Mesothelial cell of epicardium (in vitro differentiated cells): ENCODE measurements around the gene TMEM92. TPM values are rescaled to one million over a fixed set of nuclear protein-coding genes. Genes with fewer than 3 reads are reported as not detected.

Experiments used
- DNase-seq, 2 experiments: peaks; one replicate each; pipeline ENCODE4 v3.0.0; 2021; ENCODE audit warnings: low spot score in 2 of 2; ENCODE audit not compliant: unreplicated experiment in 2 of 2
- H3K27ac Mint-ChIP-seq: 2 replicates; pipeline ENCODE4 v1.8.0; 2021; ENCODE audit warnings: mixed read lengths
- H3K27me3 Mint-ChIP-seq: 2 replicates; pipeline ENCODE4 v1.8.0; 2021; ENCODE audit warnings: low read depth, mixed read lengths
- H3K36me3 Mint-ChIP-seq: 2 replicates; pipeline ENCODE4 v1.8.0; 2021; ENCODE audit warnings: mixed read lengths
- H3K4me1 Mint-ChIP-seq: 2 replicates; pipeline ENCODE4 v1.8.0; 2021; ENCODE audit warnings: mixed read lengths
- H3K4me3 Mint-ChIP-seq: 2 replicates; pipeline ENCODE4 v1.8.0; 2021; ENCODE audit warnings: mild to moderate bottlenecking, moderate library complexity, mixed read lengths
- H3K9me3 Mint-ChIP-seq: 2 replicates; pipeline ENCODE4 v1.8.0; 2021; ENCODE audit warnings: mixed read lengths
- CTCF ChIP-seq: fragments of 200-600 bp; sonication (generic); IDR thresholded peaks from one replicate; pipeline ENCODE4 v1.5.0; 2021; ENCODE audit warnings: antibody characterized with exemption; ENCODE audit not compliant: unreplicated experiment
- total RNA-seq: library from RNA; stranded (reverse); gene quantifications from 3 replicates; pipeline ENCODE4 v1.2.1, GENCODE V29; 2021

The TMEM92 gene
- total RNA-seq, 1 donor from 2014 or later, result 2.7 TPM

GRCh38 chr17:50328363-50329325 lies 54.4 kb downstream of the TMEM92 start:
- Mint-ChIP-seq H3K9me3 (no peaks in the 10 kb centered on the region), H3K27ac (no peak overlapping the region), H3K27me3 (no peaks in the 10 kb centered on the region), H3K36me3 (no peaks in the 10 kb centered on the region), H3K4me3 (no peak overlapping the region), H3K4me1 (peaks cover 3% of the 10 kb centered on the region)
- TF ChIP-seq CTCF, result no peak
- no peak for DNase-seq

- no peak overlapping the region for H3K4me3 Mint-ChIP-seq
- H3K27ac Mint-ChIP-seq, result no peak overlapping the region
- H3K36me3 Mint-ChIP-seq, result no peaks in the 10 kb centered on the region
- no peaks in the 10 kb centered on the region for H3K27me3 Mint-ChIP-seq
- TF ChIP-seq CTCF, result no peak
- H3K9me3 Mint-ChIP-seq, result no peaks in the 10 kb centered on the region
- DNase-seq, result no peak
- peaks cover 3% of the 10 kb centered on the region for H3K4me1 Mint-ChIP-seq
Observed at GRCh38 chr17:50329716-50330115, 55.5 kb downstream of the TMEM92 start.

GRCh38 chr17:50330151-50330775 lies 56.0 kb downstream of the TMEM92 start:
- peaks cover 3% of the 10 kb centered on the region for H3K4me1 Mint-ChIP-seq
- H3K36me3 Mint-ChIP-seq, result no peaks in the 10 kb centered on the region
- H3K4me3 Mint-ChIP-seq, result no peak overlapping the region

More at GRCh38 chr17:50330151-50330775, 56.0 kb downstream of the TMEM92 start:
- no peak for DNase-seq
- no peak for TF ChIP-seq CTCF
- Mint-ChIP-seq H3K27me3 (no peaks in the 10 kb centered on the region), H3K27ac (no peak overlapping the region), H3K9me3 (no peaks in the 10 kb centered on the region)

Other genes starting within 250 kb of the TMEM92 start
- 133 to 149 TPM (median 143 TPM) in 3 replicates for gene ITGA3, start 218.4 kb upstream of the TMEM92 start, total RNA-seq
- 44.6 to 46.0 TPM (median 45.4 TPM) in 3 replicates for gene PDK2, start 179.1 kb upstream of the TMEM92 start, total RNA-seq
- gene SAMD14, start 144.3 kb upstream of the TMEM92 start, total RNA-seq, result 17.3 to 20.0 TPM (median 19.4 TPM) in 3 replicates
- 56.4 to 58.6 TPM (median 56.6 TPM) in 3 replicates for gene PPP1R9B, start 123.8 kb upstream of the TMEM92 start, total RNA-seq
- not detected in 3 replicates for gene SGCA, start 108.5 kb upstream of the TMEM92 start, total RNA-seq
- 3,780 to 4,004 TPM (median 3,972 TPM) in 3 replicates for gene COL1A1, start 72.8 kb upstream of the TMEM92 start, total RNA-seq
- gene XYLT2, start 71.7 kb downstream of the TMEM92 start, total RNA-seq, result 32.3 to 35.3 TPM (median 33.3 TPM) in 3 replicates
- gene MRPL27, start 98.7 kb downstream of the TMEM92 start, total RNA-seq, result 55.0 to 57.5 TPM (median 56.0 TPM) in 3 replicates
- 7.8 to 11.6 TPM (median 10.3 TPM) in 3 replicates for gene EME1, start 98.8 kb downstream of the TMEM92 start, total RNA-seq
- gene LRRC59, start 123.1 kb downstream of the TMEM92 start, total RNA-seq, result 60.7 to 65.1 TPM (median 63.5 TPM) in 3 replicates
- gene ACSF2, start 151.8 kb downstream of the TMEM92 start, total RNA-seq, result 107 to 113 TPM (median 112 TPM) in 3 replicates
- not detected in 3 replicates for gene CHAD, start 194.4 kb downstream of the TMEM92 start, total RNA-seq
- gene RSAD1, start 204.4 kb downstream of the TMEM92 start, total RNA-seq, result 40.1 to 40.8 TPM (median 40.7 TPM) in 3 replicates
- 5.1 to 6.5 TPM (median 6.1 TPM) in 3 replicates for gene MYCBPAP, start 234.0 kb downstream of the TMEM92 start, total RNA-seq